ENCODE measurements around the gene HCFC1R1.

Gene HCFC1R1

DNA sequence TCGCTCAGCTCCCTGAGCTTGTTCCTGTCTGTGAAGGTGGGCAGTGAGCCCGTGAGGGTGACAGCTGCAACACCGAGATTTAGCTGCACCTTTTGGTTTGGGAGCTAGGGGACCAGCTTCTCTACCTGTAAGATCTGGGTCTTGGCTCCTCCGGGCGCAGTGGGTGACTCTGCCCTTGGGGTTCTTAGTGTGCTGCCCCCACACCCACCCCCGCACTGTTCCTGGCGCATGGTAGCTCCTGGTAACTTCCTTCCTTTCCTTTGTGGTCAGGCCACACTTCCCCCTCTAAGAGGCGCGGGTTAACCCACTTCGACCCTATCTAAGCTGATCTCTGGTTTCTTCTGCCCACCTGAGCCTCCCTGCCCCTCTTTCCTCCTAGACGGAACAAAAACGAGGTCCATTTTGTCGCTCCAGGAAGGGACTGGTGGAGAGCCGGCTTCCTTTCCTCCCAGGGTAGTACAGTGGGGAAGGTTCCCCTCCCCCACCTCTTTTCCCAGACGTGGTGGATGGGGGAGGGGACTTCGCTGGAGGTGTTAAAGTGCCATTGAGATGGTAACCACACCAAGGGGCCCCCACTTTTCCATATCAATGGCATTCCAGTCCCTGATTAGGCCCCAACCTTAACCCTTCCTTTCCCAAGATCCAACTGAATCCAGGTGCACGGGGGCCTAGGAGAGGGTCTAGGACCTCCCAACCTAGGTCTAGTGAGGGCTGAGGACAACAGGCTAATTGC, 15.6 kb downstream of the HCFC1R1 start:
- TF ChIP-seq, protein P1, sequence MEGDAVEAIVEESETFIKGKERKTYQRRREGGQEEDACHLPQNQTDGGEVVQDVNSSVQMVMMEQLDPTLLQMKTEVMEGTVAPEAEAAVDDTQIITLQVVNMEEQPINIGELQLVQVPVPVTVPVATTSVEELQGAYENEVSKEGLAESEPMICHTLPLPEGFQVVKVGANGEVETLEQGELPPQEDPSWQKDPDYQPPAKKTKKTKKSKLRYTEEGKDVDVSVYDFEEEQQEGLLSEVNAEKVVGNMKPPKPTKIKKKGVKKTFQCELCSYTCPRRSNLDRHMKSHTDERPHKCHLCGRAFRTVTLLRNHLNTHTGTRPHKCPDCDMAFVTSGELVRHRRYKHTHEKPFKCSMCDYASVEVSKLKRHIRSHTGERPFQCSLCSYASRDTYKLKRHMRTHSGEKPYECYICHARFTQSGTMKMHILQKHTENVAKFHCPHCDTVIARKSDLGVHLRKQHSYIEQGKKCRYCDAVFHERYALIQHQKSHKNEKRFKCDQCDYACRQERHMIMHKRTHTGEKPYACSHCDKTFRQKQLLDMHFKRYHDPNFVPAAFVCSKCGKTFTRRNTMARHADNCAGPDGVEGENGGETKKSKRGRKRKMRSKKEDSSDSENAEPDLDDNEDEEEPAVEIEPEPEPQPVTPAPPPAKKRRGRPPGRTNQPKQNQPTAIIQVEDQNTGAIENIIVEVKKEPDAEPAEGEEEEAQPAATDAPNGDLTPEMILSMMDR (IDR thresholded peaks at IDR 0.05; ENCODE audit: low read depth, low read length), result no peak
- DNase-seq, result no peak
- H3K9me3 ChIP-seq (ENCODE audit: severe bottlenecking), result no peaks in the 10 kb centered on the region
- H3K36me3 ChIP-seq, result no peaks in the 10 kb centered on the region; the same call in 1 of the 2 replicates
- H3K4me3 ChIP-seq (ENCODE audit: low read depth, low read length), result no peak overlapping the region
- peak overlapping the region; percentile 56 for H3K27ac ChIP-seq
- H3K27me3 ChIP-seq (ENCODE audit: insufficient read depth, low read depth, severe bottlenecking), result no peaks in the 10 kb centered on the region

GRCh38 chr16:3007059-3007956, 16.4 kb downstream of the HCFC1R1 start:
- no peak overlapping the region for H3K4me3 ChIP-seq (ENCODE audit: low read depth, low read length)
- no peaks in the 10 kb centered on the region for H3K27me3 ChIP-seq (ENCODE audit: insufficient read depth, low read depth, severe bottlenecking)
- no peaks in the 10 kb centered on the region for H3K9me3 ChIP-seq (ENCODE audit: severe bottlenecking)
- no peaks in the 10 kb centered on the region; the same call in 1 of the 2 replicates for H3K36me3 ChIP-seq
- DNase-seq, result no peak
- H3K27ac ChIP-seq, result peak overlapping the region; percentile 56
- TF ChIP-seq, protein P1 (IDR thresholded peaks at IDR 0.05; ENCODE audit: low read depth, low read length), result no peak

GRCh38 chr16:3004781-3005284, 18.9 kb downstream of the HCFC1R1 start:
- Histone ChIP-seq H3K9me3 (ENCODE audit: severe bottlenecking) (no peaks in the 10 kb centered on the region), H3K4me3 (ENCODE audit: low read depth, low read length) (peak overlapping the region; percentile 47), H3K27ac (peak overlapping the region; percentile 12; the same call in 1 of the 2 replicates), H3K36me3 (no peaks in the 10 kb centered on the region; the same call in 1 of the 2 replicates), H3K27me3 (ENCODE audit: insufficient read depth, low read depth, severe bottlenecking) (no peaks in the 10 kb centered on the region)
- TF ChIP-seq, protein P1 (IDR thresholded peaks at IDR 0.05; ENCODE audit: low read depth, low read length), result no peak
- peak; percentile 42 for DNase-seq

- no peak overlapping the region for H3K27ac ChIP-seq
- H3K36me3 ChIP-seq, result no peaks in the 10 kb centered on the region; the same call in 1 of the 2 replicates
- no peak overlapping the region for H3K4me3 ChIP-seq (ENCODE audit: low read depth, low read length)
- no peaks in the 10 kb centered on the region for H3K27me3 ChIP-seq (ENCODE audit: insufficient read depth, low read depth, severe bottlenecking)
- TF ChIP-seq, protein P1 (IDR thresholded peaks at IDR 0.05; ENCODE audit: low read depth, low read length), result no peak
- no peaks in the 10 kb centered on the region for H3K9me3 ChIP-seq (ENCODE audit: severe bottlenecking)
- DNase-seq, result no peak
Measured at GRCh38 chr16:3004319-3004718, 19.4 kb downstream of the HCFC1R1 start.

- TF ChIP-seq, protein P1 (IDR thresholded peaks at IDR 0.05; ENCODE audit: low read depth, low read length), result peak; percentile 61
- DNase-seq, result peak; percentile 99
- H3K27me3 ChIP-seq (ENCODE audit: insufficient read depth, low read depth, severe bottlenecking), result no peaks in the 10 kb centered on the region
- no peaks in the 10 kb centered on the region; the same call in 1 of the 2 replicates for H3K36me3 ChIP-seq
- no peak overlapping the region for H3K4me3 ChIP-seq (ENCODE audit: low read depth, low read length)
- no peak overlapping the region for H3K27ac ChIP-seq
- H3K9me3 ChIP-seq (ENCODE audit: severe bottlenecking), result no peaks in the 10 kb centered on the region
Measured at GRCh38 chr16:3003582-3004270, 20.0 kb downstream of the HCFC1R1 start.
